Stimulated activated CD4-positive, alpha-beta T cell treated with anti-CD3 and anti-CD28 coated beads, Interleukin-4, amount 100 ng/mL, for 24 hours (primary cell): ENCODE measurements around the gene MEIS3.

ENCODE experiments used
- DNase-seq: peaks from one replicate; pipeline ENCODE4 v3.0.0-alpha.2; 2020

MEIS3 gene

DNA sequence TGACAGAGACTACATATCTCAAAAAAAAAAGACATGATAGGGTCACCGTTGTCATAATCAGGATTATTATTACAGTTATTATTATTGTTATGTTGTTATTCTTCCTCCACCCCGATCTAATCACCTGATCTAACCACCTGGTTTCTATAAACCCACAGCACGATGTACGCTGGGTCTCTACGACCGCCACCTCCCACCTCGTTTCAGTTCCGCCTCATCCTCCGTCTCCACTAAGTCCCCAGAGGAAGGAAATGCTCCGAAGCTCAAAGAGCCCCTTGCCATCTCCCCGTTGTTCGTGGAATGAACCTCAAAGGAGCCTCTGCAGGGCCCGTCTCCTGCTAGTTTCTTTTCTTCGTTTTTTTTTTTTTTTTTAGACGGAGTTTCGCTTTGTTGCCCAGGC lies 15.9 kb upstream of the MEIS3 start:
- DNase-seq = no peak

GRCh38 chr19:47434088-47434487 lies 14.8 kb upstream of the MEIS3 start:
- DNase-seq = no peak

DNA sequence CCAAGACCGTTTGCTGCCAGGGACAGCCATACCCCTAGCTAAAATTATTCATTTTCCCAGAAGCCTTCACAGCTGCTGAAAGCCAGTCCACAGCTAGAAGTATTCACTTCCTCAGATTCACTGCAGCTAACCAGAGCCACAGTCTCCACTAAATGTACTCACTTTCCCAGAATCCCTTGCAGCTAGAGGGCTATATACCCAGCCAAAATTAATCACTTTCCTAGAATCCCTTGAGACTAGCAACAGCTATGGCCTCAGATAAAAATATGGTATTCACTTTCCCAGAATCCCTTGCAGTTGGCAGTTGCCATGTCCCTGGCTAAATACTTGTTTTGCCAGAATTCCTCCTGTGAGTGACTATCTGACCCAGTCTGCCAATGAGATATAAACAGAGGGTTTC lies 13.8 kb upstream of the MEIS3 start:
- no peak for DNase-seq

DNA sequence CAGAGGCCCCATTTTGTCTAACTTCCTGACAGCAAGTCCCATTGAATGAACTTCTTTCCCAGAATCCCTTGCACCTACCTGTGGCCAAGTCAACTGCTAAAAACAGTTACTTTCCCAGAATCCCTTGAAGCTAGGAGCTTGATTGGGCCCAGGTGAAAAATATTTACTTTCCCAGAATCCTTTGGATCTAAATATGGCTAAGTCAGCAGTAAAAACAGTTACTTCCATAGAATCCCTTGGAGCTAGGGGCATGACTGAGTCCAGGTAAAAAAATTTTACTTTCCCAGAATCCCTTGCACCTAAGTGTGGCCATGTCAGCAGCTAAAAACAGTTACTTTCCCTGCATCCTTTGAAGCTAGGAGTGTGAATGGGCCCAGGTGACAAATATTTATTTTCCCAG lies 13.2 kb upstream of the MEIS3 start:
- DNase-seq = no peak

- DNase-seq = no peak
Observed at GRCh38 chr19:47432091-47432490, 12.8 kb upstream of the MEIS3 start.

DNA sequence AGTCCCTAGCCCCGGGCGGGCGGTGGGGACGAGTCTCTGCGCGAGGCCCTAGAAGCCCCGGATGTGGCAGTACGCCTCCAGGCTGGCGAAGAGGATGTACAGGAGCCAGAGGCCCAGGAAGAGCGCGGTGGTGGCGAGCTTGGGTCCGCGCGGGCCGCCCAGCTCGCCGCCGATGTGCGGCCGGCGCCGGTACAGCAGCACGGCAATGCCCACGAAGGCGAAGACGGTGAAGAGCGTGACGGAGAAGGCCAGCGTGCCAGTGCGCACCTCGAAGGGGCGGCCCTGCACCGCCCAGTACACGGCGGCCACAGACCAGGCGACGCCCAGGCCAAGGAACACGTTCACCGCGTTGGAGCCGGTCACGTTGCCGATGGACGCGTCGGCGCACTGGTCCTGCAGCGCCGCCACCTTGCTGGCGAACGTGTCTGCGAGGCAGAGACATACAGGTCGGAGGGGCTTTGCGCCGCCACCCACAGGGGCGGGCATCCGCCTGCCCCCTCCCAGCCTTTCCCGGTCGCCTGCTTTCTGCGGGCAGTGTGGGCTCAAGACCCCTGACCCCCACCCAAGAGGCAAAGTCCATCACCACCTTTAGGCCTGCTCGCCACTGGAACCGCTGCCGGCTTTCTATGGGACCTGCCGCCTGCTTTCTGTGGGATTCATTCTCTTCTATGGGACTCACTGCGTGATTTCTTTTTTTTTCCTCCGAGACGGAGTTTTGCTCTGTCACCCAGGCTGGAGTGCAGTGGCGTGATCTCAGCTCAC lies 10.9 kb upstream of the MEIS3 start:
- peak; percentile 20 for DNase-seq

GRCh38 chr19:47429140-47429793 lies 9.9 kb upstream of the MEIS3 start:
- DNase-seq = no peak

DNA sequence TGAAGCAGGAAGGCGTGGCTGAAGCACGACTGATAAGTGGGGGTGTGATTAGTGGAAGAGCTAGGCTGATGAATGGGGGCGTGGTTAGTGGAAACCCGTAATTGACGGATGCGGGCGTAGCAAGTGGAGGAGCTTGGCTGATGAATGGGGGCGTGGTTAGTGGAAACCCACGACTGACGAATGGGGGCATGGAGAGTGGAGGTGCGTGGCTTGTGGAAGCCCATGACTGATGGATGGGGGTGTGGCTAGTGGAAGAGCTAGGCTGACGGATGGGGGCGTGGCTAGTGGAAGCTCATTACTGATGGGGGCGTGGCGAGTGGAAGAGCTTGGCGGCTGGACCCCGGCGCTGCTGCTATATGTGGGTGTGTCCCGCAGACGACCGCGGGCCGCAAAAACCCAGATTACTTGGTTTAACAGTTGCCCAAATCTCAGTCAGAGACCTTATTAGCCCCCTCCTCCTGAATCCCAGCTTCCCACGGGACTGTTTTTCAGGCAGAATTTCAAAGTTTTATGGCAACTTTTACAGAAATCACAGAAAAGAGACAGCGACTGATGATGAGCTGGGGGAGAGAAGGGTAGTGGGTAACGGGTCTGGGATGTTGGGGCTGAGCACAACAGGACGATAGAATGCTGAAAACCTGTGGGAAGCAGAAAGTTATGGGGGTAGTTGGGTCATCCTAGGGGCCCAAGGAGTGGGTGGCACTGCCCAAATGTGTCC lies 9.0 kb upstream of the MEIS3 start:
- peak; percentile 88 for DNase-seq

DNA sequence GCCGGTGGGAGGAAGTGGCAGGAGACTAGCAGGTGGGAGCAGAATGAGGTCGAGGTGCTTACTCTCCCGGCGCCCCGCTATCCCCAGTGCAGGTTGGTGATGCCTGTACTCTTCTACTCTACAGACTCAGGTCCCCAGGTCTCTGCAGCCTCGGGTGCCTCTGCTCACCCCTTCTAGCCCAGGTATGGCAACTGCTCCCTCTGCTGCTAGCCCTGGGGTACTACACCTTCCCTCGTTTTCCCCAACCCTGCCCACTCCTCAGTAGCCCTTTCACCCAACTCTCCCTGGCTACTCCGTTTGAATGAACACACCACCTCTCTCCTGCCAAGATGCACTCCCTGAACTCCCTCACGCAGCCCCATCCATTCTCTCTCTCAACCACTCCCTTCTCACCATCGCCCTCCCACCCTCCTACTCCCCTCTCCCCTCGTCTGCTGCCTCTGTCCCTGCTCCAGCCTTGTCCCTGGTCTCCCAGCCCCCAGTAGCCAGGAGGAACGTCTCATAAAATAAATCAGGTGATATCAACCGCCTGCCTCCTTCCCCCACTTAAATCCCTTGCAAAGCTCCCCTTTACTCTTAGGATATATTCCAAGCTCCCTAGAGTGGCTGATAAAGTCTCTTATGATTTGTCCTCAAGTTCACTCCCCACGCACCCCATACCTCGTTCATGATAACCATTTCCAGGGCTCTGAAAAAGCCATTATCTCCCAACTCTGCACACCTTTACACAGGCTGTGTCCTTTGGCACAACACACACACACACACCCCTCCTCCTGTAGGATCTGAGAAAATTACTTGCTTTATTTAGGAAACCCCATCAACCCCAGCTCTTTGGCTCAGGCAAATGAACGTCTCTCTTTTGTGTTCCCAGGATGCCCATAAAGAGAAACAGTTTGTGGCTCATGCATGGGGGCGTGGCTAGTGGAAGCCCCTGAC lies 8.2 kb upstream of the MEIS3 start:
- DNase-seq = peak; percentile 78

DNA sequence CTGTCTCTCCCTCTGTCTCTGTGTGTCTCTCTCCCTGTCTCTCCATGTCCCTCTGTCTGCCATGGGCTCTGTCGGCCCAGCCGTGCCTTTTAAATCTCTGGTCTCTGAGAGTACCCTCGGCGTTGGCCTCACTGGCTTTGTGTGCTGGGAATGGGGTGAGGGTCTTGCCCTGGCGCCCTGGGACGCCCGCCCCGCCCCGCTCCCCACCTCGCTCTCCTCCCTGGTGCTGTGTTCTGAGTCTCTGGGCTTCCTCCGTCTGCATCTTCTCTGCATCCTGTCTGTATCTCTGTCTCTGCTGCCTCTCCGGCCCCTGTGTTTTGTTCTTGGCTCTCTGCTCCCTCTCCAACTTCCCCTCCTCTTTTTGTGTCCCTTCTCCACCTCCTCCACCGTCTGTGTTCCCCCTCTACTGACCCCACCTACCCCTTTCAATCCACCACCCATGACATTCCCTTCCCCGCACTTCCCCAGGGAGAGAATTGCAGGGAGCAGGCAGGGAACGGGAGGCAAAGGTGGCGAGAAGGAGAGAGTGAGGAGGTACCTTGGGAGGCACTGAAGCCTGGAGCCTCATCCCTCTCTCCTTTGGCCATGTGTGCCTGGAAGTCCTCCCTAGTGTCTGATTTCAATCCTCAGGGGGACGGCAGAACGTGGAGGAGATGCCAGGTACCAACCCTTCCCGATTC lies 4.0 kb upstream of the MEIS3 start:
- no peak for DNase-seq

- DNase-seq = no peak
Observed at GRCh38 chr19:47422417-47423163, 3.3 kb upstream of the MEIS3 start.

DNA sequence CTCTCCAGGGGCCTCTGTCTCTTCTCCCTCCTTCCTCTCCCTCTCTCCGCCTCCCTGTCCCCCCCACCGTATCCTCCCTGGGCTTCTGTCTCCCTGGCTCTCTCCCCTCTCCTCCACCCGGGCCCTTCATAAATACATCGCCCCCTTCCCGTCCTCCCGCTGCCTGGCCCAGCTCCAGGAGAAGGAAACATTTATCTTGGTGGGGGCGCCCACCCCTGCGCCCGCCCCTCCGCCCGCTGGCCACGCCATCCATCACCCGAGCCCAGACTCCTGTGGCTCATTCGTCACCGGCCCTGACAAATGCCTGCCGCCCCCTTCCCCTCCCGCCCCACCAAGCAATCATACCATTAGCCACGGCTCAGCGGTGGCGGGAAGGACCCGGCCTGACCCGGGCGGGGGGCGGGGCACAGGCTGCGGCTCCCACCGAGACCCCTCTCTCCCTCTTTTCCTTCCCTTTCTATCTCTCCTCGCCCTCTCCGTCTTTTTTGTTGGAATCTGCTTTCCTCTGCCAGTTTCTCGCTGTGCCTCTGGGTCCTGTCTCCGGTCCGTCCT lies 2.6 kb upstream of the MEIS3 start:
- DNase-seq = no peak

GRCh38 chr19:47421244-47421786 lies 2.0 kb upstream of the MEIS3 start:
- DNase-seq = no peak

- DNase-seq = no peak
Observed at GRCh38 chr19:47419789-47420188, 462 bp upstream of the MEIS3 start.

GRCh38 chr19:47418692-47419029 lies 666 bp downstream of the MEIS3 start:
- no peak for DNase-seq

DNA sequence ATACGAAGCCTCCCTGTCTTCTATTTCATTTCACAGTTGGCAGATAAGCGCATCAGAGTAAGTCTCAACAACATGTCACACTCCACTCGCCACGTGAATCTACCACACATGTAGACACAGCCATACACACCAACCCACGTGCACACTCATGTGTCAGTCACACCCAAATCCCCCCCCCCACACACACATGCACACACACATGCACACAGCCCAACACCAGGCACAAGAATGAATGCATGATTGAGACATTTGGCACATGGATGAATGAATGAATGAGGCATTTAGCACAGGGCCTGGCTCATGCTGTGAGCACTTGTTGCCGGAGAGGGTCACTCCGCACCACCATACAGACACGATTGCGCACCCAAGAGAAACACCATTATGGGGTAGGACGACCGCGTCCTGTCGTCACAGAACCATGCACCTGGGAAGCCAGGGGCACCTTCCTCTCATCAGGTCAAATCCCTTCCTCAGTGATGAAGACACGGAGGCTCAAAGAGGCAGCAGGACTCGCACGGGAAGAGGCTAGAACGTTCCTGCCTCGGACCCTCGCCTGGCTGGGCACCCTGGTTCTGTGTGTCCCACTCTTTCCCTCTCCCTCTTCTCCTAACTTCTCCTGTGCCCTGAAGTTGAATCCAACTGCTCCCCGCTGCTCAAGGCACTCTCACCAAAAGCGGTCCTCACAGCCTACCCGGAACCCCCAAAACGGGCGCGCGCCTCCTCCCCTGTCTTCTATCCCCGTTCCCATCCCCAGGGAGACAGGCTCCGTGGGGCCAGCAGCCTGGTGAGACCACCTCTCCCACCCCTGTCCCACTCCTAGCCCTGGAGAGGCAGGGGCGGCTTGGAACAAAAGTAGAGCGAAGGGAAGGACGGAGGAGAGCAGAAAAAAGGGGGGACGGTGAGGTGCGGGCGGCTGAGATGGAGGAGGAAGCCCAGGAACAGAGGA lies 1.3 kb downstream of the MEIS3 start:
- no peak for DNase-seq

GRCh38 chr19:47417107-47417745 lies 2.1 kb downstream of the MEIS3 start:
- no peak for DNase-seq

DNA sequence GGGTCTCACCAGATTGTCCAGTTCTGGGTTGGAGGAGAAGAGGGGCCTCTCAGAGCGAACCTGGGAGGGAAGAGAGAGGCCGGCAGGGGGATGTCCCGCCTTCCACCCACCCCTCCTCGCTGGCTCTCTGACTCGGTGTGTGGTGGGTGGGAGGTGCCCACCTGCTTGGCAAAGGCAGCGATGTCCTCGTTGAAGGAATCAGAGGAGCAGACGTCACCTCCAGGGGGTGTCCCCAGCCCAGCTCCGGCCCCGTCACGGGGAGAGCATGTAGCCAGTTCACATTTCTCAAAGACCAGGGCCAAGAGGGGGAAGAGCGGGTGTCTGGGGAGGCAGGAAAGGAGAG lies 2.7 kb downstream of the MEIS3 start:
- no peak for DNase-seq

GRCh38 chr19:47415953-47416642 lies 3.2 kb downstream of the MEIS3 start:
- no peak for DNase-seq
